ENCODE results near the gene SNRPD3.

SNRPD3 gene

GRCh38 chr22:24567668-24568067, 11.9 kb downstream of the SNRPD3 start:
- no peak for DNase-seq (ENCODE audit: low spot score)

- no peak for DNase-seq (ENCODE audit: low spot score)
Measured at GRCh38 chr22:24571266-24571665, 15.5 kb downstream of the SNRPD3 start.

GRCh38 chr22:24576778-24577177, 21.0 kb downstream of the SNRPD3 start:
- DNase-seq (ENCODE audit: low spot score) = no peak

GRCh38 chr22:24578355-24579257, 22.8 kb downstream of the SNRPD3 start:
- DNase-seq (ENCODE audit: low spot score) = no peak

- DNase-seq (ENCODE audit: low spot score) = no peak
Measured at GRCh38 chr22:24579258-24579601, 23.4 kb downstream of the SNRPD3 start.

- peak; percentile 73 for DNase-seq (ENCODE audit: low spot score)
Measured at GRCh38 chr22:24580276-24580675, 24.5 kb downstream of the SNRPD3 start.

- no peak for DNase-seq (ENCODE audit: low spot score)
Measured at GRCh38 chr22:24582056-24582814, 26.4 kb downstream of the SNRPD3 start.

GRCh38 chr22:24583221-24584165, 27.7 kb downstream of the SNRPD3 start:
- DNase-seq (ENCODE audit: low spot score) = no peak

GRCh38 chr22:24584166-24584790, 28.5 kb downstream of the SNRPD3 start:
- no peak for DNase-seq (ENCODE audit: low spot score)

GRCh38 chr22:24584871-24585411, 29.1 kb downstream of the SNRPD3 start:
- no peak for DNase-seq (ENCODE audit: low spot score)

GRCh38 chr22:24585461-24585860, 29.7 kb downstream of the SNRPD3 start:
- no peak for DNase-seq (ENCODE audit: low spot score)

GRCh38 chr22:24585927-24586546, 30.2 kb downstream of the SNRPD3 start:
- DNase-seq (ENCODE audit: low spot score) = no peak

GRCh38 chr22:24587251-24587650, 31.5 kb downstream of the SNRPD3 start:
- no peak for DNase-seq (ENCODE audit: low spot score)

- no peak for DNase-seq (ENCODE audit: low spot score)
Measured at GRCh38 chr22:24587948-24588347, 32.1 kb downstream of the SNRPD3 start.

- no peak for DNase-seq (ENCODE audit: low spot score)
Measured at GRCh38 chr22:24588381-24588756, 32.6 kb downstream of the SNRPD3 start.

- no peak for DNase-seq (ENCODE audit: low spot score)
Measured at GRCh38 chr22:24588757-24589481, 33.1 kb downstream of the SNRPD3 start.

GRCh38 chr22:24589518-24590030, 33.8 kb downstream of the SNRPD3 start:
- DNase-seq (ENCODE audit: low spot score) = no peak

- peak; percentile 2 for DNase-seq (ENCODE audit: low spot score)
Measured at GRCh38 chr22:24590596-24591173, 34.9 kb downstream of the SNRPD3 start.

- no peak for DNase-seq (ENCODE audit: low spot score)
Measured at GRCh38 chr22:24591286-24591830, 35.6 kb downstream of the SNRPD3 start.

Data from AG08396 (cell line).